Myocyte (in vitro differentiated cells): ENCODE results near the gene ARL5B. TPM values are rescaled to one million over a fixed set of nuclear protein-coding genes. Genes with fewer than 3 reads are reported as not detected.

ENCODE experiments used
- DNase-seq: peaks from one replicate; pipeline ENCODE4 v3.0.0-alpha.2; 2012; ENCODE audit warnings: low read depth
- total RNA-seq: library from RNA; depleted of rRNA; stranded (reverse); fragments of >200 nt; gene quantifications from 2 replicates; pipeline ENCODE4 v1.2.3, GENCODE V29; 2014

Gene ARL5B
- total RNA-seq, 1 donor from 2014 or later, result 17.4 TPM

DNA sequence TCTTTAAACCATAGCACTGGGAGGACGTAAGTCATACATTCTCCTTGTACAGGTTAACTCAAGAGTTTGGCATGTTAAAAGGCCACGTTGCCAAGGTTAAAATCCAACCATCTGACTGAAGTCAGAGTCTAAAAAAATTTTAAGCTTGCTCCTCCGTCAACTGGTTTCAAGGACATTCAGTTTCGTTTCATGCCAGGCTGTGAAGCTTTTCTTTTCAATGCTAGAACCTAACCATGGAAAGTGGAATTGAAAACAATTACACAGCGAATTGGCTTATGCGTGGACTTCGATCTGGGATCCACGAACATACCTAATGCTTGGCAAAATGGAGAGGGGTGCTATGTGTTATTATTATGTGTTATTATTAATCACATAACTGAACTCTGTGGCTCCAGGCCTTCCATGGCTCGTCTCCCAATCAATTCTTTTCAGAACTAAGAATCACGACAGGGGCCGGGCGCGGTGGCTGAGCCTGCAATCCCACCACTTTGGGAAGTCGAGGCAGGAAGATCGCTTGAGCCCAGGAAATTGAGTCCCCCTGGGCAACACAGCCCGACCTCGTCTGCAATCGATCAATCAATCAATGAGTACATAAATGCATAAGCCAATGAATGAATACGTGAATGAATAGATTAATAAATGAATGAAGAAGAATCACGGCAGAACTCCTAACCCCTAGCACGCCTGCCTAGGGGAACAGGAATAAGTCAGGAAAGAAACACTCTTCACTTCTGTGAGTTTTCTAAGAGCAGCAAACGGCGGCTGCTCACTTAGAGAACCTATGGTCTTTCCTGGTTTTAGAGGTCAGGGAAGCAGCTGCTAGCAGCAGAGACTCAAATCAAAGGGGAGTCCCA is 733 bp upstream of the ARL5B start:
- DNase-seq, result peak; percentile 62

- DNase-seq, result no peak
Observed at GRCh38 chr10:18659819-18660535, 746 bp downstream of the ARL5B start.

DNA sequence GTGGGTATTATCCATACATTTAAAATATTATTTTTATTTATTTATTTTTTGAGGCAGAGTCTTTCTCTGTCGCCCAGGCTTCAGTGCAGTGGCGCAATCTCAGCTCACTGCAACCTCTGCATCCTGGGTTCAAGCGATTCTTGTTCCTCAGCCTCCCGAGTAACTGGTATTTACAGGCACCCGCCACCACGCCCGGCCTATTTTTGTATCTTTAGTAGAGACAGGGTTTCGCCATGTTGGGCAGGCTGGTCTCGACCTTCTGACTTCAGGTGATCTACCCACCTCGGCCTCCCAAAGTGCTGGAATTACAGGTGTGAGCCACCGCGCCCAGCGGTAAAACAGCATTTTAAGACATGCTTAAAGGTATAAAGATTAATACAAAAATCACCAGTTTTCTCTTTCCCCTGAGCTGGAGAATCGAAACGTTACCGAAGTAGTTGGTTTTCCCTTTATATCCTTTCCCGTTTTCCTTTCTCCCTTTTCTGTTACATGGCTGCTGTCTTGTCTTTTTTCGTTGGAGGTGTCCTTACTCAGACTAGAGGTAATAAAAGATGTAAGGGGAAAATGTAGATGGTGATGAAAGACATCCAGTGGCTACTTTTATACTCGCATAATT is 1.7 kb downstream of the ARL5B start:
- no peak for DNase-seq

DNA sequence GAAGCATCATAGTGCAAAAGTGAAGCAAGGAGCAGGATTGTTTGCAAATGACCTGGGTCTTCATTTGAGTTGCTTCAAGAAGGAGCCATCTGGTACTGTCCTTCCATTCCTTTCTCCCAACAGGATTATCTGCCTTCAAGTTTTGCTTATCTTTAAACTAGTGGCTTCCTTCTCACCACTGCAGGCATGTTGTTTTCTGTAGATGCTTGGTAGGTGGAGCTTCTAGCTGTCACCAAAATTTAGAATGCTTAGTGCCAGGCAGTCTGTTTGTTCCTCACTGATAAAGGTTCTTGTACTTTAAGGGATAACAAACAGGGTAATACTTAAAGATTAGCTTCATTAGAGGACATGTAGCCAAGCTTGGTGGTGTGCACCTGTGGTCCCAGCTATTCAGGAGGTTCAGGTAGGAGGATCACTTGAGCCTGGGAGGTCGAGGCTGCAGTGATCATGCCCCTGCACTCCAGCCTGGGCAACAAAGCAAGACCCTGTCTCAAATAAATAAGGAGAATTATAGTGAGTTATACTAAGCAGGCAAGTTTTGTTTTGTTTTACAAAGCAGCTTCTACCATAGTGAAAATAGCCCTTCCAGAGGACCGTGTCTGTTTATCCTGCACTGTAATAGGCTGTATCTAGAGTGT is 5.7 kb downstream of the ARL5B start:
- DNase-seq, result no peak

- DNase-seq, result no peak
Observed at GRCh38 chr10:18665815-18666558, 6.8 kb downstream of the ARL5B start.

GRCh38 chr10:18666810-18667209 is 7.6 kb downstream of the ARL5B start:
- DNase-seq, result no peak

- no peak for DNase-seq
Observed at GRCh38 chr10:18668026-18668425, 8.8 kb downstream of the ARL5B start.

DNA sequence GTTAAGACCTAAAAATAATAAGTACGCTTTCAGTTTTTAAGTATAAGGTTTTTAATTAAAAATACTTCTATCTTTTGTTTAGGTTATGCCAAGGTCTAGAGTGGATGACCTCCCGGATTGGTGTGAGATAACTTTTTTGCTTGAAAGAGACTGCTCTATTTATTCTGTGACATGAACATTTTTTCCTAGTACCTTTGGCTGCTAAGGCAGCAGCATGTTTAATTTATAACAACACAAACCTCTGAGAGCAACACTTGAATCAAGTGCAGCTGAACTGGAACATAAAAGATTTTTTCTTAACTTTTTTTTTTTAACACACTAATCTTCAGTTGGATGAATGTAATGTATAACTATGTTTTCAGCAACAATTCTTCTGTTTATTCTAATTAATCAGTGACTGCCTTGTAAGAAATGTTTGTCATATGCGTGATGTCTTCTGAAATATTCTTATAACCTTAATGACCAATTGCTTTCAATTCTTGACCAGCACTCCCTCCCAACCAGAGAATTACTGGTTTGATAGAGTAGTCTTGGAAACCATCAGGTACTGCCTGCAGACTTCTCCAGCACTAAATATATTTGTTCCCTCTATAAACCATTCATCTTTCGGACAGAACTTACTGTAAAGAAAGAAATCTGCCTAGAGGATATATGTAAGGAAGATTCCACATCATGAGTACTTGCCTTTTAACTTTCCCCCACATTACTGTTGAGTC is 16.0 kb downstream of the ARL5B start:
- no peak for DNase-seq

GRCh38 chr10:18680754-18681153 is 21.5 kb downstream of the ARL5B start:
- DNase-seq, result no peak

DNA sequence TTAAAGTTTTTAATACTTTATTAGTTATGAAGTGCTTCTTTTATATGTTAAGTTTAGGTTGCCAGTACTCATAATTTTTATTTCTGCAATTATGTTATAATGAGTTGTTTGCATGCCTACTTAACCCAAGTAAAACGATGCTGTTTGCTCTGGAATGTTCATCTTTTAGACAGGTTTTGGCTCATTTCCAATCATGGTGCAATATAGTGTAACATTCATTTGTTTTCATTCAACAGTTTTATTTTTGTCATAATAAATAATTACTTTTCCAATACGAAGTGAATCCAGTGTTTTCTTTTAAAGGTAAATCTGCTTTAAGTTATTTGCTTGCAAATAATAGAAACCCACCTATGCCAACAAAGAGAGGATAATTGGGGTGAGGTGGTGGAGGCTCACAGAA is 22.1 kb downstream of the ARL5B start:
- DNase-seq, result no peak

DNA sequence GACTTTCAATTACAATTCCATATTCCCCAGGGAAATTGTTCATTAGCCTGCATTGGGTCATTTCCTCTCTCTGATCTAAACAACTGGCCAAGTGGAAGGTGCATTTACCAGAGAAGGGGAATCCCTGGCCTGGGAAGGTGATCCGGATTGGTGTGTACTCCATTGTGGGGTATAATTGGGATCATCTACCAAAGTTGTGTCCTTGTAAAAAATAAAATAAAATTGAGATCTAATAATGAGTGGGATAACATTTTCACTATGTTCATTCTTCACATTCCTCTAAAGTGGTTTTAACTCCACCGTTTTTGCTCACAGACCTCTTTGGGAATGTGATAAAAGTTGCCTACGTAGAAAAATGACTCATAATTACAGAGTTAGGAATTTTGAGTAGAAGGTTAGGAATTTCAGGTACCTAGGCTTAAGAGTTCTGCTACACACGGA is 22.8 kb downstream of the ARL5B start:
- no peak for DNase-seq

- no peak for DNase-seq
Observed at GRCh38 chr10:18683427-18683826, 24.2 kb downstream of the ARL5B start.

GRCh38 chr10:18684416-18684815 is 25.2 kb downstream of the ARL5B start:
- peak; percentile 18 for DNase-seq

- no peak for DNase-seq
Observed at GRCh38 chr10:18684953-18685352, 25.7 kb downstream of the ARL5B start.

GRCh38 chr10:18685555-18685954 is 26.3 kb downstream of the ARL5B start:
- DNase-seq, result no peak

DNA sequence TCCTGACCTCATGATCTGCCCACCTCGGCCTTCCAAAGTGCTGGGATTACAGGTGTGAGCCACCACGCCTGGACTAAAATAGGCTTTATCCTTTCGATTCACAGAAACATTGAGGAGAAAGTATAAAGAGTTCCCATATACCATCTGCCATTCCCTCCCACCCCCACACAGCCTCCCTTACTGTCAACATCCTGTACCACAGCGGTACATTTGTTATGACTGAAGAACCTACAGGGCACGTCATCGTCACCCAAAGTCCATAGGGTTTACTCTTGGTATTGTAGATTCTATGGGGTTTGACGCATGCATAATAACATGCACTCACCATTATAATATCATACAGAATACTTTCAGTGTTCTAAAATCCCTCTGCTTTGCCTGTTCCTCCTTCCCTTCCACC is 28.0 kb downstream of the ARL5B start:
- DNase-seq, result no peak

DNA sequence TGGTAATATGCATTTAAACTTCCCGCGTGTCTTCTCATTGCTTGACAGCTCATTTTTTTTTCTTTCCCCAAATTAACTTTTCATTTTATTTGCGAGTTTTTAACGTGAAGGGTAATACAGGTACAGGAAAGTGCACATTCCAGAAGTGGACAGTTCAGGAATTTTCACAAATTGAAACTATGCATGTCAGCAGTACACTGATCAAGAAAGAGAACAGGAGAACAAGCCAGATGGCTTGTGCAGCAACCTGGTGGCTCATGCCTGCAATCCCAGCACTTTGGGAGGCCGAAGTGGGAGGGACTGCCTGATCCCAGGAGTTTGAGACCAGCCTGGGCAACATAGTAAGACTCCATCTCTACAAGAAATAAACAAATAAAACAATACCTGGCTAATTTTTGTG is 28.5 kb downstream of the ARL5B start:
- DNase-seq, result no peak

- peak; percentile 35 for DNase-seq
Observed at GRCh38 chr10:18689498-18689897, 30.3 kb downstream of the ARL5B start.

GRCh38 chr10:18690541-18690940 is 31.3 kb downstream of the ARL5B start:
- no peak for DNase-seq
